Fibroblast of lung (primary cell): ENCODE data around the gene GREB1.

Source experiments
- EZH2 ChIP-seq: IDR thresholded peaks from 2 replicates; pipeline ENCODE4 v1.5.1; 2012; ENCODE audit warnings: low read length, control low read depth, mild to moderate bottlenecking; ENCODE audit errors: missing control alignments
- TF ChIP-seq, protein P1 (sequence below), 2 donors: IDR thresholded peaks in 1 of 2; conservative IDR thresholded peaks in 1 of 2; 1 replicate in 1 of 2; 2 replicates in 1 of 2; pipeline ENCODE4 v1.5.1; 2011 to 2012; ENCODE audit warnings: low read length in 2 of 2, control low read depth in 1 of 2, inconsistent platforms in 1 of 2, low read depth in 1 of 2, mild to moderate bottlenecking in 1 of 2

DNA sequence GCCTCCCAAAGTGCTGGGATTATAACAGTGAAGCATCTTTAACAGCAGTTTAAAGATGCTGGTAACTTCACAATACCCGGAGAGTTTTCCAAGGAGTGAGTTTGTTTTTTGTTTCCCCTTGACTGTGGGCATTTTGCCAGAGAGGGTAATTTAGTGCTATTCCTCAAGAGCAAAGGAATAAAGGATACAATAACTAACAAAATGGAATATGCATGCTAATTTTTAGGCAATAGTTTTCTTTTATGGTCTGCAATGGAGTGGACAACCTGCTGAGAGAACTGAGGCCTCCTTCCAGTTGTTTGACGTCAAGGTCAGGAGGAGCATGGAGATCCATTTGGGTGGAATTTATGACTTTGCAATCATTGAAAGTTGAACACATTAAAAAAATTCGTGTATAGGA, 15.9 kb upstream of the GREB1 start:
- TF ChIP-seq, protein P1, sequence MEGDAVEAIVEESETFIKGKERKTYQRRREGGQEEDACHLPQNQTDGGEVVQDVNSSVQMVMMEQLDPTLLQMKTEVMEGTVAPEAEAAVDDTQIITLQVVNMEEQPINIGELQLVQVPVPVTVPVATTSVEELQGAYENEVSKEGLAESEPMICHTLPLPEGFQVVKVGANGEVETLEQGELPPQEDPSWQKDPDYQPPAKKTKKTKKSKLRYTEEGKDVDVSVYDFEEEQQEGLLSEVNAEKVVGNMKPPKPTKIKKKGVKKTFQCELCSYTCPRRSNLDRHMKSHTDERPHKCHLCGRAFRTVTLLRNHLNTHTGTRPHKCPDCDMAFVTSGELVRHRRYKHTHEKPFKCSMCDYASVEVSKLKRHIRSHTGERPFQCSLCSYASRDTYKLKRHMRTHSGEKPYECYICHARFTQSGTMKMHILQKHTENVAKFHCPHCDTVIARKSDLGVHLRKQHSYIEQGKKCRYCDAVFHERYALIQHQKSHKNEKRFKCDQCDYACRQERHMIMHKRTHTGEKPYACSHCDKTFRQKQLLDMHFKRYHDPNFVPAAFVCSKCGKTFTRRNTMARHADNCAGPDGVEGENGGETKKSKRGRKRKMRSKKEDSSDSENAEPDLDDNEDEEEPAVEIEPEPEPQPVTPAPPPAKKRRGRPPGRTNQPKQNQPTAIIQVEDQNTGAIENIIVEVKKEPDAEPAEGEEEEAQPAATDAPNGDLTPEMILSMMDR (conservative IDR thresholded peaks at IDR 0.05 in 1 of 2, IDR thresholded peaks at IDR 0.05 in 1 of 2; ENCODE audit: low read depth in 1 of 2, low read length in 2 of 2), result no peak
- no peak for TF ChIP-seq EZH2
